ENCODE data around the gene MYPOP.

Gene MYPOP

GRCh38 chr19:45878043-45878794 lies 24.2 kb downstream of the MYPOP start:
- TF ChIP-seq, protein P1, sequence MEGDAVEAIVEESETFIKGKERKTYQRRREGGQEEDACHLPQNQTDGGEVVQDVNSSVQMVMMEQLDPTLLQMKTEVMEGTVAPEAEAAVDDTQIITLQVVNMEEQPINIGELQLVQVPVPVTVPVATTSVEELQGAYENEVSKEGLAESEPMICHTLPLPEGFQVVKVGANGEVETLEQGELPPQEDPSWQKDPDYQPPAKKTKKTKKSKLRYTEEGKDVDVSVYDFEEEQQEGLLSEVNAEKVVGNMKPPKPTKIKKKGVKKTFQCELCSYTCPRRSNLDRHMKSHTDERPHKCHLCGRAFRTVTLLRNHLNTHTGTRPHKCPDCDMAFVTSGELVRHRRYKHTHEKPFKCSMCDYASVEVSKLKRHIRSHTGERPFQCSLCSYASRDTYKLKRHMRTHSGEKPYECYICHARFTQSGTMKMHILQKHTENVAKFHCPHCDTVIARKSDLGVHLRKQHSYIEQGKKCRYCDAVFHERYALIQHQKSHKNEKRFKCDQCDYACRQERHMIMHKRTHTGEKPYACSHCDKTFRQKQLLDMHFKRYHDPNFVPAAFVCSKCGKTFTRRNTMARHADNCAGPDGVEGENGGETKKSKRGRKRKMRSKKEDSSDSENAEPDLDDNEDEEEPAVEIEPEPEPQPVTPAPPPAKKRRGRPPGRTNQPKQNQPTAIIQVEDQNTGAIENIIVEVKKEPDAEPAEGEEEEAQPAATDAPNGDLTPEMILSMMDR (IDR thresholded peaks at IDR 0.05): no peak

GRCh38 chr19:45876411-45877197 lies 25.8 kb downstream of the MYPOP start:
- TF ChIP-seq, protein P1 (IDR thresholded peaks at IDR 0.05): no peak

GRCh38 chr19:45876161-45876410 lies 26.3 kb downstream of the MYPOP start:
- TF ChIP-seq, protein P1 (IDR thresholded peaks at IDR 0.05): no peak

- TF ChIP-seq, protein P1 (IDR thresholded peaks at IDR 0.05): no peak
Measured at GRCh38 chr19:45874620-45874966, 27.8 kb downstream of the MYPOP start.

- TF ChIP-seq, protein P1 (IDR thresholded peaks at IDR 0.05): no peak
Measured at GRCh38 chr19:45873219-45873772, 29.1 kb downstream of the MYPOP start.

GRCh38 chr19:45872095-45872919 lies 30.1 kb downstream of the MYPOP start:
- TF ChIP-seq, protein P1 (IDR thresholded peaks at IDR 0.05): no peak

DNA sequence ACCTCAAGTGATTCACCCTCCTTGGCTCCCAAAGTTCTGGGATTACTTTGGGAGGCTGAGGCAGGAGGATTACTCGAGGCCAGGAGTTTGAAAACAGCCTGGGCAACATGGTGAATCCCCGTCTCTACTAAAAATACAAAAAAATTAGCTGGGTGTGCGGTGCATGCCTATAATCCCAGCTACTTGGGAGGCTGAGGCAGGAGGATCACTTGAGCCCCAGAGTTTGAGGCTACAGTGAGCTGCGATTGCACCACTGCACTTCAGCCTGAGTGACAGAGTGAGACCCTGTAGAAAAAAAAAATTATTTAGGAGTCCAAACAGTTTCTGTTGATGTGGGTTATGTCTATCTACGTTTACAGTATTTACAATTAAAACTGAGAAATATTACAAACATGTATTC lies 31.6 kb downstream of the MYPOP start:
- TF ChIP-seq, protein P1 (IDR thresholded peaks at IDR 0.05): no peak
